A673 (cell line): ENCODE measurements around the gene DOK6. TPM values are rescaled to one million over a fixed set of nuclear protein-coding genes. Genes with fewer than 3 reads are reported as not detected.

Experiments used
- BruUV-seq: library from RNA; stranded (reverse); fragments of 400-500 nt; replicated peaks from 2 replicates; lab custom pipeline; 2021; lab: Mats Ljungman, UMichigan
- CTCF ChIA-PET: fragments of 300-600 bp; sonication (Branson Sonifier 250); formaldehyde crosslinking; loops from one replicate; lab custom pipeline; 2022; ENCODE audit warnings: antibody characterized with exemption; lab: Charles Lee
- POLR2A ChIA-PET: fragments of 300-600 bp; sonication (Branson Sonifier 250); formaldehyde crosslinking; loops from one replicate; lab custom pipeline; 2022; ENCODE audit warnings: antibody characterized with exemption; ENCODE audit not compliant: low non-redundant PET; lab: Charles Lee
- DNase-seq: peaks from one replicate; pipeline ENCODE4 v3.0.0-alpha.2; 2015; ENCODE audit warnings: low spot score
- H3K27ac ChIP-seq: fragments of 200-600 bp; sonication (generic); 2 replicates; pipeline ENCODE4 v1.5.1; 2016; ENCODE audit warnings: mixed run types, low read depth, mild to moderate bottlenecking, mixed read lengths, antibody characterized with exemption, low read length; ENCODE audit not compliant: poor library complexity, severe bottlenecking
- H3K27me3 ChIP-seq: fragments of 200-600 bp; sonication (generic); replicated peaks from 2 replicates; pipeline ENCODE4 v1.6.1; 2017; ENCODE audit warnings: mixed run types, low read depth, mild to moderate bottlenecking, mixed read lengths, antibody characterized with exemption, low read length; ENCODE audit not compliant: insufficient read depth, poor library complexity
- H3K36me3 ChIP-seq: fragments of 200-600 bp; sonication (generic); 2 replicates; pipeline ENCODE4 v1.6.1; 2016; ENCODE audit warnings: mixed run types, mild to moderate bottlenecking, mixed read lengths, antibody characterized with exemption, low read length; ENCODE audit not compliant: insufficient read depth, poor library complexity, severe bottlenecking
- H3K4me1 ChIP-seq: fragments of 200-600 bp; sonication (generic); 2 replicates; pipeline ENCODE4 v1.6.1; 2017; ENCODE audit warnings: mixed run types, mild to moderate bottlenecking, mixed read lengths, antibody characterized with exemption, low read length; ENCODE audit not compliant: insufficient read depth, poor library complexity, severe bottlenecking
- H3K4me3 ChIP-seq: fragments of 200-600 bp; sonication (generic); 2 replicates; pipeline ENCODE4 v1.5.1; 2016; ENCODE audit warnings: low read depth, mixed run types, mild to moderate bottlenecking, mixed read lengths, low read length; ENCODE audit not compliant: poor library complexity, severe bottlenecking
- H3K9me3 ChIP-seq: fragments of 200-600 bp; sonication (generic); 2 replicates; pipeline ENCODE4 v1.6.1; 2016; ENCODE audit warnings: mixed run types, low read depth, mild to moderate bottlenecking, mixed read lengths, antibody characterized with exemption, low read length; ENCODE audit not compliant: poor library complexity, severe bottlenecking
- EZH2 ChIP-seq: fragments of 200-600 bp; sonication (generic); IDR thresholded peaks from 2 replicates; pipeline ENCODE4 v1.6.1; 2017; ENCODE audit warnings: borderline replicate concordance, low read depth, mild to moderate bottlenecking, mixed read lengths, antibody characterized with exemption, low read length; ENCODE audit not compliant: poor library complexity, severe bottlenecking
- intact Hi-C: fragments of 100-400 bp; cut with micrococcal nuclease; formaldehyde crosslinking; loops from one replicate; pipeline ENCODE4 v1.10.0; 2022; ENCODE audit not compliant: unreplicated experiment
- total RNA-seq: library from RNA; stranded (reverse); gene quantifications from 2 replicates; pipeline ENCODE4 v1.2.3, GENCODE V29; 2021
- TF ChIP-seq, protein P1 (sequence below): fragments of 300-800, 200-600 bp; sonication (generic); conservative IDR thresholded peaks from 2 replicates; pipeline ENCODE4 v1.5.1; 2017; ENCODE audit warnings: low read depth, mild to moderate bottlenecking, antibody characterized with exemption, low read length, moderate library complexity, mixed read lengths

Gene DOK6
- total RNA-seq, 1 experiment from 2014 or later, result 13.7 TPM

DNA sequence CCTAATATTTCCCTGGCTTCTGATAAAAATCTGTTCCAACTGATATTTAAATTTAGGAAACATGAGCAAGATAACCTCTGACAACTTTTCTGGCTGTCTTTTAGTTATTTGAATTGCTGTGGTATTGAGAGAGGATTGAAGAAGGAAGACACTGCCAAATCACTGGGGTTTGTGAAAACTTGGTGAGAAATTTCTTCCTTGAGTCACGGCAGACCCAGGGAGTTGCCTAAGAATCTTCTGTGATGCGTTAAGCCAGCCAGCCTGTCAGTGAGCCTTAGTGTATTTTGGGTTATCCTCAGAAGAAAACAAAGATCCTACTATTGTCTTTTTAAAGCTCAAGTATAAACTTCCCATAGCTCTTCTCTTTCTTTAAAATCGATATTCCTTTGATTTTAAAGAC, 17.5 kb upstream of the DOK6 start:
- TF ChIP-seq, protein P1, sequence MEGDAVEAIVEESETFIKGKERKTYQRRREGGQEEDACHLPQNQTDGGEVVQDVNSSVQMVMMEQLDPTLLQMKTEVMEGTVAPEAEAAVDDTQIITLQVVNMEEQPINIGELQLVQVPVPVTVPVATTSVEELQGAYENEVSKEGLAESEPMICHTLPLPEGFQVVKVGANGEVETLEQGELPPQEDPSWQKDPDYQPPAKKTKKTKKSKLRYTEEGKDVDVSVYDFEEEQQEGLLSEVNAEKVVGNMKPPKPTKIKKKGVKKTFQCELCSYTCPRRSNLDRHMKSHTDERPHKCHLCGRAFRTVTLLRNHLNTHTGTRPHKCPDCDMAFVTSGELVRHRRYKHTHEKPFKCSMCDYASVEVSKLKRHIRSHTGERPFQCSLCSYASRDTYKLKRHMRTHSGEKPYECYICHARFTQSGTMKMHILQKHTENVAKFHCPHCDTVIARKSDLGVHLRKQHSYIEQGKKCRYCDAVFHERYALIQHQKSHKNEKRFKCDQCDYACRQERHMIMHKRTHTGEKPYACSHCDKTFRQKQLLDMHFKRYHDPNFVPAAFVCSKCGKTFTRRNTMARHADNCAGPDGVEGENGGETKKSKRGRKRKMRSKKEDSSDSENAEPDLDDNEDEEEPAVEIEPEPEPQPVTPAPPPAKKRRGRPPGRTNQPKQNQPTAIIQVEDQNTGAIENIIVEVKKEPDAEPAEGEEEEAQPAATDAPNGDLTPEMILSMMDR, result no peak
- no peak for TF ChIP-seq EZH2
- CTCF ChIA-PET, result no interaction called here
- H3K4me3 ChIP-seq, result no peak overlapping the region
- BruUV-seq, result no TSS peak
- DNase-seq, result no peak
- POLR2A ChIA-PET, result interaction anchor here (0.6 kb wide), 1 partner anchor 936 kb away, joined by 18 read pairs; no protein-coding TSS in a partner anchor
- intact Hi-C loops, result no loop called here
- no peaks in the 10 kb centered on the region for H3K9me3 ChIP-seq
- H3K36me3 ChIP-seq, result no peaks in the 10 kb centered on the region
- no peaks in the 10 kb centered on the region for H3K27me3 ChIP-seq
- no peaks in the 10 kb centered on the region for H3K4me1 ChIP-seq
- H3K27ac ChIP-seq, result no peak overlapping the region

DNA sequence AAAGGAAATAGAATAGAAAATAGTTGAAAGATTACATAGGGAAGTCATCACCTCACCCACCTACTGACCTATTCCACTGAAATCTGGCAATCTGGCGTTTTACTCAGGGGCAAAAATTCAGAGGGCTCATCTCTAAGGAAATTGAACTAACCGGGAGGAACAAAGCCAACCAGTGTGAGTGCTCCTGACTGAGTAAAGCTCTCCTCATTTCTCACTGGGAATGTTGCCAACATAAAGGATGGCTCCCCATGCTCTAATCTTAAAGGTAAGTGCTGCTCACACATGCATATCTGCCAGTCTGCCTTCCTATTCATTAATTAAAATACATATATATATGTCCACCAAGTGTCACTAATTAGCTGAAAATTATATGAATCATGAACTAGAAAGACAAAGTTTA, 13.5 kb upstream of the DOK6 start:
- BruUV-seq, result no TSS peak
- intact Hi-C loops, result no loop called here
- peak; percentile 41 for DNase-seq
- CTCF ChIA-PET, result interaction anchor here (0.5 kb wide), 1 partner anchor 899 kb away, joined by 3 read pairs; no protein-coding TSS in a partner anchor
- Histone ChIP-seq H3K27ac (no peak overlapping the region), H3K4me3 (no peak overlapping the region), H3K36me3 (no peaks in the 10 kb centered on the region), H3K9me3 (no peaks in the 10 kb centered on the region), H3K4me1 (no peaks in the 10 kb centered on the region), H3K27me3 (no peaks in the 10 kb centered on the region)
- no peak for TF ChIP-seq EZH2
- TF ChIP-seq, protein P1, result no peak
- POLR2A ChIA-PET, result no interaction called here

DNA sequence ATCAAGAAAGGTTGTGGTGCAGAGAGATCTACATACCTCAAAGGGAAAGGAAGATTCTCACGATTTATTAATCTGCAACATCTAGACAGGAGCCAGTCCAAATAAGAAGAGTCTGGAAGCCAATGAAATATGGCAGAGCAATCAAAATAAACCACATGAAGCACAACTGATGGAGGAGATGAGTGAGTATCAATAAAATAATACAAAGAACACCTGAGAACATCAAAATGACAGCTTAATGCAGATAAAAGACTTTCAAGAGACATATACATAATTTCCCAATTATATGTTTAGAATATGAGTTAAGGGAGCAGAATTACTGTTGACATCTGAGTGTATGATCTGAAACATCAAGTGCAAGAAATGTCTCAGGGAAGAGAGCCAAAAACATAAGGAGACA, 12.5 kb upstream of the DOK6 start:
- H3K27ac ChIP-seq, result no peak overlapping the region
- CTCF ChIA-PET, result no interaction called here
- TF ChIP-seq, protein P1, result no peak
- POLR2A ChIA-PET, result no interaction called here
- H3K4me3 ChIP-seq, result no peak overlapping the region
- no TSS peak for BruUV-seq
- H3K9me3 ChIP-seq, result no peaks in the 10 kb centered on the region
- no peaks in the 10 kb centered on the region for H3K4me1 ChIP-seq
- no peaks in the 10 kb centered on the region for H3K27me3 ChIP-seq
- no peaks in the 10 kb centered on the region for H3K36me3 ChIP-seq
- DNase-seq, result no peak
- intact Hi-C loops, result no loop called here
